Activated T-helper 17 cell treated with anti-CD3 and anti-CD28 coated beads, Interleukin-2, amount 50 U/mL, for 72 hours (primary cell): ENCODE data around the gene NHSL2. TPM values are rescaled to one million over a fixed set of nuclear protein-coding genes. Genes with fewer than 3 reads are reported as not detected.
A peak's percentile ranks its signal among the peaks of the same experiment; 100 is the strongest.

Experiments used
- ATAC-seq: fragments of 150-1000 bp; cut with Tn5 transposase; replicated peaks from 2 replicates; pipeline ENCODE4 v1.10.0; 2021; ENCODE audit warnings: mild to moderate bottlenecking, moderate library complexity
- H3K27ac Mint-ChIP-seq: one replicate; pipeline ENCODE4 v1.8.0; 2022; ENCODE audit warnings: mixed read lengths
- H3K27me3 Mint-ChIP-seq: one replicate; pipeline ENCODE4 v1.8.0; 2022; ENCODE audit warnings: mixed read lengths
- H3K36me3 Mint-ChIP-seq: one replicate; pipeline ENCODE4 v1.8.0; 2022; ENCODE audit warnings: low read depth, mild to moderate bottlenecking, mixed read lengths
- H3K4me1 Mint-ChIP-seq: one replicate; pipeline ENCODE4 v1.8.0; 2022; ENCODE audit warnings: mixed read lengths
- H3K4me3 Mint-ChIP-seq: one replicate; pipeline ENCODE4 v1.8.0; 2022; ENCODE audit warnings: mild to moderate bottlenecking, mixed read lengths
- H3K9me3 Mint-ChIP-seq: one replicate; pipeline ENCODE4 v1.8.0; 2022; ENCODE audit warnings: mixed read lengths
- total RNA-seq, 2 donors: library from RNA; stranded (reverse); gene quantifications; one replicate each; pipeline ENCODE4 v1.2.3, GENCODE V29; 2022

Gene NHSL2
- total RNA-seq, 2 donors from 2014 or later: 0.15 to 0.71 TPM

GRCh38 chrX:72060196-72060920, 149.7 kb downstream of the NHSL2 start:
- no peaks in the 10 kb centered on the region for H3K36me3 Mint-ChIP-seq
- H3K9me3 Mint-ChIP-seq: no peaks in the 10 kb centered on the region
- no peak for ATAC-seq
- H3K4me3 Mint-ChIP-seq: no peak overlapping the region
- peaks cover 8% of the 10 kb centered on the region for H3K4me1 Mint-ChIP-seq
- no peak overlapping the region for H3K27ac Mint-ChIP-seq
- no peaks in the 10 kb centered on the region for H3K27me3 Mint-ChIP-seq

- Mint-ChIP-seq H3K36me3 (no peaks in the 10 kb centered on the region), H3K4me3 (no peak overlapping the region), H3K27ac (no peak overlapping the region), H3K27me3 (no peaks in the 10 kb centered on the region), H3K9me3 (no peaks in the 10 kb centered on the region), H3K4me1 (peaks cover 8% of the 10 kb centered on the region)
- no peak for ATAC-seq
These were observed 150.4 kb downstream of the NHSL2 start for GRCh38 chrX:72060921-72061490.

GRCh38 chrX:72062916-72063315, 152.3 kb downstream of the NHSL2 start:
- H3K4me1 Mint-ChIP-seq: peaks cover 8% of the 10 kb centered on the region
- H3K4me3 Mint-ChIP-seq: no peak overlapping the region
- ATAC-seq: no peak
- H3K27ac Mint-ChIP-seq: no peak overlapping the region
- H3K9me3 Mint-ChIP-seq: no peaks in the 10 kb centered on the region
- no peaks in the 10 kb centered on the region for H3K36me3 Mint-ChIP-seq
- H3K27me3 Mint-ChIP-seq: no peaks in the 10 kb centered on the region

- no peaks in the 10 kb centered on the region for H3K9me3 Mint-ChIP-seq
- no peak for ATAC-seq
- H3K27ac Mint-ChIP-seq: no peak overlapping the region
- H3K36me3 Mint-ChIP-seq: no peaks in the 10 kb centered on the region
- peak overlapping the region; percentile 35 for H3K4me3 Mint-ChIP-seq
- H3K4me1 Mint-ChIP-seq: peaks cover 6% of the 10 kb centered on the region
- peaks cover 6% of the 10 kb centered on the region for H3K27me3 Mint-ChIP-seq
These were observed 158.9 kb downstream of the NHSL2 start for GRCh38 chrX:72069350-72070160.

- no peak for ATAC-seq
- Mint-ChIP-seq H3K4me3 (no peak overlapping the region), H3K9me3 (no peaks in the 10 kb centered on the region), H3K4me1 (peaks cover 6% of the 10 kb centered on the region), H3K36me3 (no peaks in the 10 kb centered on the region), H3K27ac (no peak overlapping the region), H3K27me3 (peaks cover 6% of the 10 kb centered on the region)
These were observed 160.6 kb downstream of the NHSL2 start for GRCh38 chrX:72071213-72071612.

GRCh38 chrX:72073633-72074032, 163.0 kb downstream of the NHSL2 start:
- ATAC-seq: no peak
- Mint-ChIP-seq H3K36me3 (no peaks in the 10 kb centered on the region), H3K27me3 (peaks cover 4% of the 10 kb centered on the region), H3K4me3 (no peak overlapping the region), H3K27ac (no peak overlapping the region), H3K9me3 (no peaks in the 10 kb centered on the region), H3K4me1 (peaks cover 6% of the 10 kb centered on the region)

- no peaks in the 10 kb centered on the region for H3K27me3 Mint-ChIP-seq
- no peaks in the 10 kb centered on the region for H3K4me1 Mint-ChIP-seq
- H3K9me3 Mint-ChIP-seq: no peaks in the 10 kb centered on the region
- H3K36me3 Mint-ChIP-seq: no peaks in the 10 kb centered on the region
- no peak overlapping the region for H3K27ac Mint-ChIP-seq
- no peak overlapping the region for H3K4me3 Mint-ChIP-seq
- ATAC-seq: no peak
These were observed 167.8 kb downstream of the NHSL2 start for GRCh38 chrX:72078411-72078810.

- H3K27me3 Mint-ChIP-seq: no peaks in the 10 kb centered on the region
- ATAC-seq: no peak
- H3K27ac Mint-ChIP-seq: no peak overlapping the region
- no peaks in the 10 kb centered on the region for H3K36me3 Mint-ChIP-seq
- H3K9me3 Mint-ChIP-seq: no peaks in the 10 kb centered on the region
- H3K4me1 Mint-ChIP-seq: no peaks in the 10 kb centered on the region
- H3K4me3 Mint-ChIP-seq: no peak overlapping the region
These were observed 169.0 kb downstream of the NHSL2 start for GRCh38 chrX:72079607-72080006.

- H3K36me3 Mint-ChIP-seq: no peaks in the 10 kb centered on the region
- no peaks in the 10 kb centered on the region for H3K27me3 Mint-ChIP-seq
- ATAC-seq: no peak
- H3K9me3 Mint-ChIP-seq: no peaks in the 10 kb centered on the region
- no peak overlapping the region for H3K27ac Mint-ChIP-seq
- no peak overlapping the region for H3K4me3 Mint-ChIP-seq
- H3K4me1 Mint-ChIP-seq: no peaks in the 10 kb centered on the region
These were observed 169.5 kb downstream of the NHSL2 start for GRCh38 chrX:72080150-72080549.

- H3K36me3 Mint-ChIP-seq: no peaks in the 10 kb centered on the region
- H3K4me1 Mint-ChIP-seq: no peaks in the 10 kb centered on the region
- H3K9me3 Mint-ChIP-seq: no peaks in the 10 kb centered on the region
- no peak overlapping the region for H3K4me3 Mint-ChIP-seq
- no peaks in the 10 kb centered on the region for H3K27me3 Mint-ChIP-seq
- H3K27ac Mint-ChIP-seq: no peak overlapping the region
- no peak for ATAC-seq
These were observed 170.2 kb downstream of the NHSL2 start for GRCh38 chrX:72080800-72081199.

- no peaks in the 10 kb centered on the region for H3K27me3 Mint-ChIP-seq
- no peaks in the 10 kb centered on the region for H3K36me3 Mint-ChIP-seq
- no peak overlapping the region for H3K27ac Mint-ChIP-seq
- no peak for ATAC-seq
- no peaks in the 10 kb centered on the region for H3K9me3 Mint-ChIP-seq
- no peaks in the 10 kb centered on the region for H3K4me1 Mint-ChIP-seq
- H3K4me3 Mint-ChIP-seq: no peak overlapping the region
These were observed 171.1 kb downstream of the NHSL2 start for GRCh38 chrX:72081605-72082320.

- Mint-ChIP-seq H3K36me3 (no peaks in the 10 kb centered on the region), H3K4me1 (no peaks in the 10 kb centered on the region), H3K9me3 (no peaks in the 10 kb centered on the region), H3K4me3 (no peak overlapping the region), H3K27ac (no peak overlapping the region), H3K27me3 (no peaks in the 10 kb centered on the region)
- no peak for ATAC-seq
These were observed 172.6 kb downstream of the NHSL2 start for GRCh38 chrX:72083291-72083690.

GRCh38 chrX:72084114-72084513, 173.5 kb downstream of the NHSL2 start:
- no peaks in the 10 kb centered on the region for H3K27me3 Mint-ChIP-seq
- H3K4me1 Mint-ChIP-seq: no peaks in the 10 kb centered on the region
- H3K36me3 Mint-ChIP-seq: no peaks in the 10 kb centered on the region
- no peak overlapping the region for H3K27ac Mint-ChIP-seq
- no peak for ATAC-seq
- H3K4me3 Mint-ChIP-seq: no peak overlapping the region
- H3K9me3 Mint-ChIP-seq: no peaks in the 10 kb centered on the region

GRCh38 chrX:72086995-72087394, 176.3 kb downstream of the NHSL2 start:
- no peaks in the 10 kb centered on the region for H3K27me3 Mint-ChIP-seq
- ATAC-seq: no peak
- no peaks in the 10 kb centered on the region for H3K4me1 Mint-ChIP-seq
- H3K9me3 Mint-ChIP-seq: no peaks in the 10 kb centered on the region
- H3K4me3 Mint-ChIP-seq: no peak overlapping the region
- no peak overlapping the region for H3K27ac Mint-ChIP-seq
- no peaks in the 10 kb centered on the region for H3K36me3 Mint-ChIP-seq
